ENCODE results near the gene ENPP5. TPM values are rescaled to one million over a fixed set of nuclear protein-coding genes. Genes with fewer than 3 reads are reported as not detected.
"Not testable (repeated sequence)": the region's sequence is repeated elsewhere in the genome, so short reads cannot be mapped to it uniquely, and the experiment has no call there.

Gene ENPP5
- total and polyA plus RNA-seq, 2 of the 4 experiments (the other 2 are of a cell fraction) = under 0.01 TPM; not detected in 1

- H3K23ac ChIP-seq (ENCODE audit: low read depth, low read length); intact Hi-C loops (cut with micrococcal nuclease); H3K18ac ChIP-seq (ENCODE audit: low read depth, low read length); POLR2A ChIA-PET (ENCODE audit: unreplicated experiment); DNase-seq; H2AK5ac ChIP-seq (ENCODE audit: low read depth, low read length); BruUV-seq (replicated peaks); H2AK9ac ChIP-seq (replicated peaks; ENCODE audit: low read depth, low read length, poor library complexity); H3K9me1 ChIP-seq (ENCODE audit: insufficient read depth, low read length); CTCF ChIA-PET; H4K20me1 ChIP-seq (ENCODE audit: insufficient read depth, low read length); H3K36me3 ChIP-seq (ENCODE audit: control insufficient read depth, insufficient read depth, low read length); H3K14ac ChIP-seq (replicated peaks; ENCODE audit: low read depth, low read length); H2BK20ac ChIP-seq (ENCODE audit: low read depth, low read length); H3K4me2 ChIP-seq (ENCODE audit: low read depth, low read length); in situ Hi-C loops (cut with MboI; ENCODE audit: low sequenced_read_pairs); H3K9me3 ChIP-seq (ENCODE audit: control insufficient read depth, insufficient read depth, low read length); H2BK5ac ChIP-seq (ENCODE audit: low read depth, low read length, poor library complexity, severe bottlenecking); H3K4ac ChIP-seq (ENCODE audit: low read depth, low read length); H3K4me1 ChIP-seq (ENCODE audit: control insufficient read depth, insufficient read depth, low read length); H4K8ac ChIP-seq (ENCODE audit: low read depth in 2 of 2, low read length in 2 of 2); H3K79me1 ChIP-seq (ENCODE audit: low read depth in 1 of 2, low read length in 2 of 2); H2BK120ac ChIP-seq (ENCODE audit: low read depth, low read length); H3K4me3 ChIP-seq (ENCODE audit: insufficient read depth, low read depth, low read length); H2AFZ ChIP-seq (replicated peaks; ENCODE audit: low read length, poor library complexity); H4K5ac ChIP-seq (ENCODE audit: low read depth, low read length); H4K91ac ChIP-seq (ENCODE audit: insufficient read depth, low read depth, low read length); H3K56ac ChIP-seq (ENCODE audit: extremely low read depth, insufficient read depth, low read length); H3K27ac ChIP-seq (ENCODE audit: insufficient read depth, low read length); dilution Hi-C loops (cut with HindIII; ENCODE audit: low sequenced_read_pairs, unreplicated experiment); H3K27me3 ChIP-seq (ENCODE audit: control insufficient read depth, insufficient read depth, low read length); ATAC-seq (ENCODE audit: low read depth); H3K9ac ChIP-seq (ENCODE audit: low read depth, low read length); H2BK15ac ChIP-seq (ENCODE audit: low read depth, low read length): not testable (repeated sequence)
- WGBS, 2 experiments (ENCODE audit: extremely low coverage in 2 of 2, insufficient read length in 1 of 2) = no CpG with 5 or more reads among the region's 1 CpG
These were observed 39.5 kb downstream of the ENPP5 start for GRCh38 chr6:46131291-46131690.
